Activated CD8-positive, alpha-beta T cell treated with anti-CD3 and anti-CD28 coated beads for 36 hours (primary cell): ENCODE measurements around the gene COL24A1. TPM values are rescaled to one million over a fixed set of nuclear protein-coding genes. Genes with fewer than 3 reads are reported as not detected.

Source experiments
- ATAC-seq: fragments of 200-7000 bp; cut with Tn5 transposase; one replicate; pipeline ENCODE4 v1.10.0; 2021; ENCODE audit warnings: mild to moderate bottlenecking, moderate library complexity
- CTCF ChIA-PET: fragments of 350-600 bp; sonication (Branson Sonifier 250); formaldehyde crosslinking; loops from one replicate; lab custom pipeline; 2021; ENCODE audit warnings: antibody characterized with exemption; lab: Charles Lee
- POLR2A ChIA-PET: fragments of 350-600 bp; sonication (Branson Sonifier 250); formaldehyde crosslinking; loops from one replicate; lab custom pipeline; 2021; ENCODE audit warnings: antibody characterized with exemption; lab: Charles Lee
- DNase-seq: peaks from one replicate; pipeline ENCODE4 v3.0.0-alpha.2; 2020
- H3K27ac Mint-ChIP-seq: one replicate; pipeline ENCODE4 v1.8.0; 2021; ENCODE audit warnings: mild to moderate bottlenecking, mixed read lengths
- H3K27me3 Mint-ChIP-seq: one replicate; pipeline ENCODE4 v1.8.0; 2021; ENCODE audit warnings: mixed read lengths
- H3K36me3 Mint-ChIP-seq: one replicate; pipeline ENCODE4 v1.8.0; 2021; ENCODE audit warnings: low read depth, mixed read lengths
- H3K4me1 Mint-ChIP-seq: one replicate; pipeline ENCODE4 v1.8.0; 2021; ENCODE audit warnings: low read depth, mixed read lengths
- H3K4me3 Mint-ChIP-seq: one replicate; pipeline ENCODE4 v1.8.0; 2021; ENCODE audit warnings: mild to moderate bottlenecking, moderate library complexity, mixed read lengths
- H3K9me3 Mint-ChIP-seq: one replicate; pipeline ENCODE4 v1.8.0; 2021; ENCODE audit warnings: mixed read lengths
- intact Hi-C: fragments of 100-400 bp; cut with micrococcal nuclease; formaldehyde crosslinking; loops from one replicate; pipeline ENCODE4 v1.10.0; 2022
- total RNA-seq, 2 experiments: library from RNA; stranded (reverse); gene quantifications; one replicate each; pipeline ENCODE4 v1.2.3, GENCODE V29; 2021
- TF ChIP-seq, protein P1 (sequence below): fragments of 200-600 bp; IDR thresholded peaks from one replicate; pipeline ENCODE4 v1.8.0; 2022; ENCODE audit warnings: antibody characterized with exemption, mild to moderate bottlenecking

The COL24A1 gene
- total RNA-seq, 2 experiments from 2014 or later, result not detected

- H3K4me3 Mint-ChIP-seq, result no peak overlapping the region
- H3K36me3 Mint-ChIP-seq, result no peaks in the 10 kb centered on the region
- ChIA-PET POLR2A (no interaction called here), CTCF (no interaction called here)
- no peak for DNase-seq
- no peaks in the 10 kb centered on the region for H3K27me3 Mint-ChIP-seq
- no peak for ATAC-seq
- H3K9me3 Mint-ChIP-seq, result no peaks in the 10 kb centered on the region
- intact Hi-C loops, result no loop called here
- TF ChIP-seq, protein P1, sequence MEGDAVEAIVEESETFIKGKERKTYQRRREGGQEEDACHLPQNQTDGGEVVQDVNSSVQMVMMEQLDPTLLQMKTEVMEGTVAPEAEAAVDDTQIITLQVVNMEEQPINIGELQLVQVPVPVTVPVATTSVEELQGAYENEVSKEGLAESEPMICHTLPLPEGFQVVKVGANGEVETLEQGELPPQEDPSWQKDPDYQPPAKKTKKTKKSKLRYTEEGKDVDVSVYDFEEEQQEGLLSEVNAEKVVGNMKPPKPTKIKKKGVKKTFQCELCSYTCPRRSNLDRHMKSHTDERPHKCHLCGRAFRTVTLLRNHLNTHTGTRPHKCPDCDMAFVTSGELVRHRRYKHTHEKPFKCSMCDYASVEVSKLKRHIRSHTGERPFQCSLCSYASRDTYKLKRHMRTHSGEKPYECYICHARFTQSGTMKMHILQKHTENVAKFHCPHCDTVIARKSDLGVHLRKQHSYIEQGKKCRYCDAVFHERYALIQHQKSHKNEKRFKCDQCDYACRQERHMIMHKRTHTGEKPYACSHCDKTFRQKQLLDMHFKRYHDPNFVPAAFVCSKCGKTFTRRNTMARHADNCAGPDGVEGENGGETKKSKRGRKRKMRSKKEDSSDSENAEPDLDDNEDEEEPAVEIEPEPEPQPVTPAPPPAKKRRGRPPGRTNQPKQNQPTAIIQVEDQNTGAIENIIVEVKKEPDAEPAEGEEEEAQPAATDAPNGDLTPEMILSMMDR, result no peak
- H3K27ac Mint-ChIP-seq, result no peak overlapping the region
- H3K4me1 Mint-ChIP-seq, result no peaks in the 10 kb centered on the region
Measured at GRCh38 chr1:85762804-85763203, 393.8 kb downstream of the COL24A1 start.

DNA sequence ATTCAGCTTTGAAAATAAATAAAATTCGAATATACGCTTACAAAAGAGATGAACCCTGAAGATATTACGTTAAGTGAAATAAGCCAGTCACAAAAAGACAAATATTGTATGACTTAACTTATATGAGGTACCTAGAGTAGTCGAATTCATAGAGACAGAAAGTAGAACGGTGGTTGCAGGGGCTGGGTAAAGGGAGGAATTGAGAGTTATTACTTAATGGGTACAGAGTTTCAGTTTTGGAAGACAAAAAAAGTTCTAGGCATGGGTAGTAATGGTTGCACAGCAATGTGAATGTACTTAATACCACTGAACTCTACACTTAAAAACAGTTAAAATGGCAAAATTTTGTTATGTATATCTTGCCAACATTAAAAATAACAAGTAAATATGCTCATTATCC, 399.7 kb downstream of the COL24A1 start:
- no peak overlapping the region for H3K4me3 Mint-ChIP-seq
- peaks cover 5% of the 10 kb centered on the region for H3K9me3 Mint-ChIP-seq
- H3K27me3 Mint-ChIP-seq, result no peaks in the 10 kb centered on the region
- H3K36me3 Mint-ChIP-seq, result no peaks in the 10 kb centered on the region
- intact Hi-C loops, result no loop called here
- H3K27ac Mint-ChIP-seq, result no peak overlapping the region
- ATAC-seq, result no peak
- DNase-seq, result no peak
- POLR2A ChIA-PET, result no interaction called here
- TF ChIP-seq, protein P1, result no peak
- H3K4me1 Mint-ChIP-seq, result no peaks in the 10 kb centered on the region
- CTCF ChIA-PET, result no interaction called here

DNA sequence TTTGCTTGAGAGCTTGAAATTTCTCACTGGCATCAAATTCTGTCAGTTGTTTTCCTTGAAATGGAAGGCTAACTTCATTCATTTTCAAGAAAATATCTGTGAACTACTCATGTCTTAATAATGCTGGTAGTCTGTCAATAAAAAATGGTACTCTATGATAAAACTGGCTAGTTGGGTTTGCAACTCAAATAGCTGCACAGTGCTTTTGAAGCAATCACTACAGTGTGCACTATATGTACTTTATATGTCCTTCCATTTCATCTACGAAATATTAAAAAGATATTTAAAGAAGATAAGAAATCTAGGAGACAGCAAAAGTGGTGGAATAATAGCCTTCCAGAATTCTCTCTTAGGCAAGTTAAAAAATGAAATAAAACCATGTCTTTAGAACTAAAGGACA, 408.5 kb downstream of the COL24A1 start:
- no peak for ATAC-seq
- H3K4me3 Mint-ChIP-seq, result no peak overlapping the region
- no peak overlapping the region for H3K27ac Mint-ChIP-seq
- TF ChIP-seq, protein P1, result no peak
- no peaks in the 10 kb centered on the region for H3K4me1 Mint-ChIP-seq
- no peaks in the 10 kb centered on the region for H3K9me3 Mint-ChIP-seq
- POLR2A ChIA-PET, result no interaction called here
- CTCF ChIA-PET, result no interaction called here
- H3K27me3 Mint-ChIP-seq, result peaks cover 7% of the 10 kb centered on the region
- no peak for DNase-seq
- intact Hi-C loops, result no loop called here
- no peaks in the 10 kb centered on the region for H3K36me3 Mint-ChIP-seq

GRCh38 chr1:85746777-85747176, 409.8 kb downstream of the COL24A1 start:
- Mint-ChIP-seq H3K4me3 (no peak overlapping the region), H3K9me3 (no peaks in the 10 kb centered on the region), H3K4me1 (no peaks in the 10 kb centered on the region), H3K36me3 (no peaks in the 10 kb centered on the region), H3K27ac (no peak overlapping the region), H3K27me3 (peaks cover 10% of the 10 kb centered on the region)
- intact Hi-C loops, result no loop called here
- ATAC-seq (no peak), DNase-seq (no peak)
- CTCF ChIA-PET, result no interaction called here
- TF ChIP-seq, protein P1, result no peak
- POLR2A ChIA-PET, result no interaction called here

DNA sequence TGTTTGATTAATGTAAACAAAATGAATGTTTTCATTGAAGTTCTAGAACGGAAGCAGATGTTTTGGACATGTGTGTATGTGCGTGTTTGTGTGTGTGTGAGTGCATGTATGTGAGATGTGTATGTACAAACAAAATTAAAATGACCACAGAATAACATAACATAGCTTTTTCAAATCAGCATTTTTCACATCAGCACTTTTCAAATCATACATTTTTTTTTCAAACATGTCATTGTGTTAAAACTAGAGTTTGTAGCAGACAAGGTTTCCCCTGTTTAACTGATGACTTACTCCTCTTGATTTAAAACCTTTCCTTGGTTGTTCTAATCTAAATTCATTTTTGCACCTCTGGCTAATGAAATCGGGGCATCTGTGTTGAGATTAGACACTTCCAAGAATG, 412.8 kb downstream of the COL24A1 start:
- H3K27ac Mint-ChIP-seq, result no peak overlapping the region
- no peaks in the 10 kb centered on the region for H3K4me1 Mint-ChIP-seq
- intact Hi-C loops, result no loop called here
- no peaks in the 10 kb centered on the region for H3K36me3 Mint-ChIP-seq
- POLR2A ChIA-PET, result interaction anchor here (0.8 kb wide), 1 partner anchor 166 kb away, joined by 3 read pairs; no protein-coding TSS in a partner anchor
- DNase-seq (no peak), ATAC-seq (no peak)
- TF ChIP-seq, protein P1, result no peak
- no peaks in the 10 kb centered on the region for H3K9me3 Mint-ChIP-seq
- H3K27me3 Mint-ChIP-seq, result peaks cover 14% of the 10 kb centered on the region
- CTCF ChIA-PET, result no interaction called here
- no peak overlapping the region for H3K4me3 Mint-ChIP-seq
